Fibroblast of lung (primary cell): ENCODE results near the gene CREBRF. TPM values are rescaled to one million over a fixed set of nuclear protein-coding genes. Genes with fewer than 3 reads are reported as not detected.

Experiments
- DNase-seq, 2 donors: peaks; one replicate each; pipeline versions ENCODE4 v3.0.0 to v3.0.0-alpha.2; 2010; ENCODE audit warnings: low read depth in 2 of 2
- H2AFZ ChIP-seq: 2 replicates; pipeline ENCODE4 v1.5.1; 2012; ENCODE audit warnings: low read length, control low read depth, inconsistent platforms
- H3K27ac ChIP-seq: 2 replicates; pipeline ENCODE4 v1.5.1; 2011; ENCODE audit warnings: low read length, control low read depth; ENCODE audit not compliant: insufficient read depth
- H3K27me3 ChIP-seq: 2 replicates; pipeline ENCODE4 v1.5.1; 2011; ENCODE audit warnings: mild to moderate bottlenecking, low read length; ENCODE audit not compliant: control insufficient read depth, insufficient read depth
- H3K36me3 ChIP-seq: 2 replicates; pipeline ENCODE4 v1.5.1; 2011; ENCODE audit warnings: low read length; ENCODE audit not compliant: control insufficient read depth, insufficient read depth
- H3K4me1 ChIP-seq: 2 replicates; pipeline ENCODE4 v1.5.1; 2011; ENCODE audit warnings: low read length; ENCODE audit not compliant: control insufficient read depth, insufficient read depth; ENCODE audit errors: extremely low read depth
- H3K4me2 ChIP-seq: 2 replicates; pipeline ENCODE4 v1.5.1; 2011; ENCODE audit warnings: low read length, control low read depth; ENCODE audit not compliant: insufficient read depth; ENCODE audit errors: extremely low read depth
- H3K4me3 ChIP-seq, 4 experiments: fragments of 200-600 bp in 1 of 4; sonication (generic) in 1 of 4; replicated peaks in 1 of 4; 2 replicates each; pipeline ENCODE4 v1.5.1; 2011 to 2016; ENCODE audit warnings: low read length in 4 of 4, low read depth in 3 of 4, mild to moderate bottlenecking in 3 of 4, control low read depth in 2 of 4, inconsistent platforms in 1 of 4, mixed read lengths in 1 of 4; ENCODE audit not compliant: insufficient read depth in 1 of 4; ENCODE audit errors: control extremely low read depth in 1 of 4
- H3K79me2 ChIP-seq: 2 replicates; pipeline ENCODE4 v1.5.1; 2012; ENCODE audit warnings: mild to moderate bottlenecking, low read length, inconsistent platforms; ENCODE audit not compliant: control insufficient read depth, insufficient read depth
- H3K9ac ChIP-seq: 2 replicates; pipeline ENCODE4 v1.5.1; 2011; ENCODE audit warnings: mild to moderate bottlenecking, low read length, control low read depth; ENCODE audit not compliant: insufficient read depth
- H3K9me3 ChIP-seq: 2 replicates; pipeline ENCODE4 v1.5.1; 2012; ENCODE audit warnings: low read depth, low read length; ENCODE audit not compliant: control insufficient read depth, insufficient read depth
- H4K20me1 ChIP-seq: 2 replicates; pipeline ENCODE4 v1.5.1; 2011; ENCODE audit warnings: low read length; ENCODE audit not compliant: control insufficient read depth, insufficient read depth; ENCODE audit errors: extremely low read depth
- CTCF ChIP-seq, 2 donors: IDR thresholded peaks in 1 of 2; conservative IDR thresholded peaks in 1 of 2; 1 replicate in 1 of 2; 2 replicates in 1 of 2; pipeline ENCODE4 v1.5.1; 2011 to 2012; ENCODE audit warnings: low read length in 2 of 2, control low read depth in 1 of 2, inconsistent platforms in 1 of 2, low read depth in 1 of 2, mild to moderate bottlenecking in 1 of 2
- EZH2 ChIP-seq: IDR thresholded peaks from 2 replicates; pipeline ENCODE4 v1.5.1; 2012; ENCODE audit warnings: low read length, control low read depth, mild to moderate bottlenecking; ENCODE audit errors: missing control alignments
- polyA plus RNA-seq, 2 donors: library from polyadenylated mRNA; depleted of rRNA in 1 of 2; stranded (reverse) in 1 of 2; unstranded in 1 of 2; fragments of >200 nt; gene quantifications; 2 replicates each; pipeline ENCODE4 v1.2.1, GENCODE V29; 2011 to 2012; ENCODE audit warnings: missing spikeins in 1 of 2
- total RNA-seq: library from RNA; depleted of rRNA; stranded (reverse); fragments of >200 nt; gene quantifications from 2 replicates; pipeline ENCODE4 v1.2.1, GENCODE V29; 2014

The CREBRF gene
- total and polyA plus RNA-seq, 2 donors (not counting 1 experiment from before 2014, with no cell fraction given) = 14.4 to 38.8 TPM

GRCh38 chr5:173057062-173057924, 1.1 kb downstream of the CREBRF start:
- no peaks in the 10 kb centered on the region for H3K27me3 ChIP-seq
- H3K9me3 ChIP-seq = no peaks in the 10 kb centered on the region
- peak overlapping the region; percentile 67 to 86 (median 78) for H3K4me3 ChIP-seq
- H4K20me1 ChIP-seq = no peaks in the 10 kb centered on the region
- H3K27ac ChIP-seq = peak overlapping the region; percentile 91
- TF ChIP-seq EZH2 (no peak), CTCF (conservative IDR thresholded peaks at IDR 0.05 in 1 of 2, IDR thresholded peaks at IDR 0.05 in 1 of 2; ENCODE audit: low read depth in 1 of 2, low read length in 2 of 2) (peak in 1 of 2 donors; percentile 30)
- H3K4me2 ChIP-seq = peak overlapping the region; percentile 91
- peak overlapping the region; percentile 78 for H3K9ac ChIP-seq
- no peaks in the 10 kb centered on the region for H3K36me3 ChIP-seq
- peaks cover 2% of the 10 kb centered on the region for H3K4me1 ChIP-seq
- peaks cover 18% of the 10 kb centered on the region for H3K79me2 ChIP-seq
- H2AFZ ChIP-seq = peak overlapping the region; percentile 84
- DNase-seq = peak; percentile 97 to 98

DNA sequence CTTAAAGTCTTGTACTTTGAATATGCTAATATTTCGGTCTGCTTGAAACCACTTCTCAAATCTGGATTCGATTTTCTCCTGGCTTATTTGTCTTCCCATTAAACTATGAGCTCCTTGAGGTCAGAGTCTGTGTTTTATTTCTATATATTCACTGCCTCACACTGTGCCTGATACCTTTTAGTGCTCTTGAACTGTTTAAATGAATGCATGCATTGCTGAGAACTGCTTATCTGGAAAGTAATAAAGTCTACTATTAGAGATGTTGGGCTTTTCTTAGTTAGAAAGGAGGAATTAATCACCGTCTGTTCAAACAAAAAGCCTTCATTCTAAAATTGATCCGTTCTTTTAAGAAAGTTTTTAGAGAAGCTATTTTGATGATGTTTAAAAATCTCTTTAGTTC, 6.0 kb downstream of the CREBRF start:
- Histone ChIP-seq H4K20me1 (no peaks in the 10 kb centered on the region), H3K27me3 (no peaks in the 10 kb centered on the region), H3K9ac (no peak overlapping the region), H3K9me3 (no peaks in the 10 kb centered on the region), H3K4me2 (no peak overlapping the region), H3K27ac (no peak overlapping the region), H3K4me3 (no peak overlapping the region), H3K36me3 (no peaks in the 10 kb centered on the region), H2AFZ (no peak overlapping the region), H3K79me2 (peaks cover 18% of the 10 kb centered on the region), H3K4me1 (no peaks in the 10 kb centered on the region)
- TF ChIP-seq EZH2 (no peak), CTCF (conservative IDR thresholded peaks at IDR 0.05 in 1 of 2, IDR thresholded peaks at IDR 0.05 in 1 of 2; ENCODE audit: low read depth in 1 of 2, low read length in 2 of 2) (no peak)
- DNase-seq = no peak

DNA sequence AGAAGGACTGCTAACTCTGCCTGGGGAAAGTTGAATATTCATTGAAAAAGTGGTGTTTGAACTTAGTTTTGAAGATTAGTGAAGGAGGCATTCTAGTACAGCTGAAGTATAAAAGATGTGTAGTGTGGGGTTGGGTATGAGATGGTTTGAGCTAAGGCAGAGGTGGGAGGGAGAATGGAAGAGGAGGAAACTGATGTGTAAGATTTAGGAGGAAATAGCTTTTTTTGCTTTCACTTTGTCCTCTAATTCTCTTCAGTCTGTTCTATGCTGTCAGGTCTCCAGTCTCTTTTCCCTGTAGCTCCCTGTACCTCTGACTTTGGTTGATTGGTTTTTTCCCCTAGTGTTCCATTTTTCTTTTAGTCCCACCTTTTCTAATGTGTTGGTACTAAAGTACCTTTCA, 9.0 kb downstream of the CREBRF start:
- no peak overlapping the region for H3K4me2 ChIP-seq
- no peak overlapping the region for H2AFZ ChIP-seq
- H3K79me2 ChIP-seq = peaks cover 8% of the 10 kb centered on the region
- no peak overlapping the region for H3K4me3 ChIP-seq
- no peak for DNase-seq
- H3K4me1 ChIP-seq = no peaks in the 10 kb centered on the region
- no peaks in the 10 kb centered on the region for H3K9me3 ChIP-seq
- TF ChIP-seq CTCF (conservative IDR thresholded peaks at IDR 0.05 in 1 of 2, IDR thresholded peaks at IDR 0.05 in 1 of 2; ENCODE audit: low read depth in 1 of 2, low read length in 2 of 2) = no peak
- no peak for TF ChIP-seq EZH2
- H3K27ac ChIP-seq = no peak overlapping the region
- no peaks in the 10 kb centered on the region for H4K20me1 ChIP-seq
- no peaks in the 10 kb centered on the region for H3K36me3 ChIP-seq
- H3K27me3 ChIP-seq = no peaks in the 10 kb centered on the region
- no peak overlapping the region for H3K9ac ChIP-seq
